ENCODE data around the gene CELA2A.

GRCh38 chr1:15443281-15443680 lies 13.3 kb upstream of the CELA2A start:
- no peak for TF ChIP-seq CTCF (IDR thresholded peaks at IDR 0.05; ENCODE audit: extremely low read depth in 1 of 2, insufficient read depth in 1 of 2, low read depth in 1 of 2, low read length in 2 of 2)
- TF ChIP-seq POLR2A (IDR thresholded peaks at IDR 0.05; ENCODE audit: low read depth, low read length), result no peak
- no peak for TF ChIP-seq POLR2AphosphoS5 (IDR thresholded peaks at IDR 0.05; ENCODE audit: insufficient read depth, low read depth, low read length)
- no peak for TF ChIP-seq EZH2 (IDR thresholded peaks at IDR 0.05; ENCODE audit: borderline replicate concordance, low read depth, low read length, severe bottlenecking)
- no peak for TF ChIP-seq MAX (IDR thresholded peaks at IDR 0.05; ENCODE audit: insufficient read depth, insufficient read length)

Measured in endothelial cell of umbilical vein (primary cell).